Activated CD8-positive, alpha-beta memory T cell treated with anti-CD3 and anti-CD28 coated beads, Interleukin-2, amount 10 ng/mL, durations not matched to agents 7 days and 5 days (primary cell): ENCODE data around the gene KIF27. TPM values are rescaled to one million over a fixed set of nuclear protein-coding genes. Genes with fewer than 3 reads are reported as not detected.
"Not testable (repeated sequence)": the region's sequence is repeated elsewhere in the genome, so short reads cannot be mapped to it uniquely, and the experiment has no call there.

Experiments used
- ATAC-seq: fragments of 150-1000 bp; cut with Tn5 transposase; one replicate; pipeline ENCODE4 v1.10.0; 2021; ENCODE audit warnings: moderate library complexity
- CTCF ChIA-PET: fragments of 350-600 bp; sonication (Branson Sonifier 250); formaldehyde crosslinking; loops from one replicate; lab custom pipeline; 2021; ENCODE audit warnings: antibody characterized with exemption; lab: Charles Lee
- DNase-seq: peaks from one replicate; pipeline ENCODE4 v3.0.0-alpha.2; 2020
- H3K27ac Mint-ChIP-seq: one replicate; pipeline ENCODE4 v1.8.0; 2021; ENCODE audit warnings: mild to moderate bottlenecking, mixed read lengths
- H3K27me3 Mint-ChIP-seq: one replicate; pipeline ENCODE4 v1.8.0; 2021; ENCODE audit warnings: mixed read lengths
- H3K36me3 Mint-ChIP-seq: one replicate; pipeline ENCODE4 v1.8.0; 2021; ENCODE audit warnings: mild to moderate bottlenecking, mixed read lengths
- H3K4me1 Mint-ChIP-seq: one replicate; pipeline ENCODE4 v1.8.0; 2021; ENCODE audit warnings: mixed read lengths
- H3K4me3 Mint-ChIP-seq: one replicate; pipeline ENCODE4 v1.8.0; 2021; ENCODE audit warnings: mild to moderate bottlenecking, moderate library complexity, mixed read lengths
- H3K9me3 Mint-ChIP-seq: one replicate; pipeline ENCODE4 v1.8.0; 2022; ENCODE audit warnings: low read depth, mixed read lengths
- total RNA-seq, 2 experiments: library from RNA; stranded (reverse); gene quantifications; one replicate each; pipeline ENCODE4 v1.2.3, GENCODE V29; 2021

KIF27 gene
- total RNA-seq, 2 experiments from 2014 or later = 2.0 to 2.2 TPM

DNA sequence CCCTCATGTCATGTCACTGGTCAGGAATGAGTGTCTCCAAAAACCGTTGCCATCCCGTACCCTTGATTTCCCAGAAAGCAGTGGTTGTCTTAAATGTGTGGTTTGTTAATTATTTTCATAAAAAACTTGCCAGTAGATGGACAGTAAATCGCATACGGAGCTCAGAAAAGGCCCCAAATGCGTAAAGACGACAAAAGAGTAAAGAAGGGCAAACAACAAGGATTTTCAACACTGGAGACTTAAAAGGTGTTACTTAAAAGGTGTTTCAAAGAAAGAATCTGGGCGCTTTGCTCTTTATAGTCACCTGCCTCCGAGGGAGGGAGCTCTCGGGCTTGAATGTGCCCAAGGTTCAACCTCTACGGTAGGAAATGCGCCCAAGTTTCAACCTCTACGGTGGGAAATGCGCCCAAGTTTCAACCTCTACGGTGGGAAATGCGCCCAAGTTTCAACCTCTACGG is 734 bp downstream of the KIF27 start:
- ATAC-seq (peak; percentile 21), DNase-seq (no peak)
- no peaks in the 10 kb centered on the region for H3K27me3 Mint-ChIP-seq
- H3K4me3 Mint-ChIP-seq = peak overlapping the region; percentile 78
- CTCF ChIA-PET = interaction anchor here (0.7 to 2.5 kb wide), 15 partner anchors 10 to 374 kb away, joined by 3 to 11 read pairs (median 3); partner anchors contain the start of gene UBQLN1
- H3K36me3 Mint-ChIP-seq = no peaks in the 10 kb centered on the region
- H3K4me1 Mint-ChIP-seq = peaks cover 8% of the 10 kb centered on the region
- H3K27ac Mint-ChIP-seq = peak overlapping the region; percentile 86
- H3K9me3 Mint-ChIP-seq = no peaks in the 10 kb centered on the region

DNA sequence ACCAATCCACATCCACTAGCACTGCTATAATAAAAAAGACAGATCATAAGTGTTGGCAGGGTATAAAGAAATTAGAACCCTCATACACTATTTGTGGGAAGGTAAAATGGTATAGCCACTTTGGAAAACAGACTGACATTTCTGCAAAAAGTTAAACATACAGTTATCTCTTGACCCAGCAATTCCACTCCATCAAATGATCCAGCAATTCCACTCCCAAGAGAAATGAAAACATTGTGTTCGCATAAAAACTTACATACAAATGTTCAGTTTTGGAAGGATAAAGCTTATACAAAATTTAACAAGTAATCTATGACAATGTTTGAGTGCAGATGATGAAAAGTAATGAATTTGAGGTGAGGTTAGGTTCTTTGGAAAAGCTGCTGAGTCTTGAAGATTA is 2.1 kb downstream of the KIF27 start:
- no peak overlapping the region for H3K4me3 Mint-ChIP-seq
- H3K4me1 Mint-ChIP-seq = peaks cover 8% of the 10 kb centered on the region
- no peaks in the 10 kb centered on the region for H3K27me3 Mint-ChIP-seq
- ATAC-seq (no peak), DNase-seq (no peak)
- no peaks in the 10 kb centered on the region for H3K9me3 Mint-ChIP-seq
- H3K36me3 Mint-ChIP-seq = no peaks in the 10 kb centered on the region
- CTCF ChIA-PET = interaction anchor here (0.5 to 0.7 kb wide), 2 partner anchors 11 to 295 kb away, joined by 3 to 4 read pairs; no protein-coding TSS in a partner anchor
- no peak overlapping the region for H3K27ac Mint-ChIP-seq

DNA sequence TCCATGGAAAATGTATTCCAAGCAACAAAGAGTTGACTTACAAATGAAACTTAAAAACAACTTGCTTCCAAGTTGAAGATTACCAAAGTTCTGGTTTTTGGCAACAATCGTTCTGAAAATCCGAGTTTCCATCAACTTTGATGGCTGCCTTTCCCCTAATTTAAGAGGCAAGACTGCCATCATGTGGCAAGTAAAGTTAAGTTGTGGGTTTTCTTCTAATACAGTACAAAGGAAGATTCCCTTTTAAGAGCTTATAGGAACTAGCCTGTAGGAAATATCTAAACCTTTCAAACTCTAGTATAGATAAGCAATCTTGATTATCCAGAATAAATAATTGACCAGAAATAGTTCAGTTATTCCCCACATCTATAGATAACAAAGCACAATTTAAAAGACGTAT is 9.0 kb downstream of the KIF27 start:
- CTCF ChIA-PET = interaction anchor here (0.7 to 4.5 kb wide), 6 partner anchors 27 to 576 kb away, joined by 3 to 28 read pairs (median 3); no protein-coding TSS in a partner anchor
- H3K27me3 Mint-ChIP-seq, DNase-seq, H3K4me3 Mint-ChIP-seq, H3K36me3 Mint-ChIP-seq, H3K9me3 Mint-ChIP-seq, H3K27ac Mint-ChIP-seq, H3K4me1 Mint-ChIP-seq: not testable (repeated sequence)
- ATAC-seq = peak; percentile 61

DNA sequence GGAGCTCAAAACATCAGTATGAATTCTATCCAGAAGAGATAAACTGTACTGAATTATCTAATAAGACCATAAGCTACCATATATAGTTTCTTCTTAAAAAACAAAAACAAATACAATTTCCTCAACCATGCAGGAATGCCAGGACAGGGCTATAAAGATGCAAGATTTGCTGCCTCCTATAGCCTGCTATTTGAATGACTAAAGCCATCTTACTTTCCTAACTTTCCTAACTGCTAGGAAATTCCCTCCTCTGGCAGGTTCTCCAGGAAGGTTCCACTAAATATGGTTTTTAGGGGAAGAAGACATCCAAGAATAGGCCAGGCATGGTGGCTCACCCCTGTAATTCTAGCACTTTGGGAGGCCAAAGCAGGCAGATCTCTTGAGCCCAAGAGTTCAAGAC is 15.1 kb downstream of the KIF27 start:
- Mint-ChIP-seq H3K36me3 (no peaks in the 10 kb centered on the region), H3K27me3 (no peaks in the 10 kb centered on the region), H3K9me3 (no peaks in the 10 kb centered on the region), H3K27ac (no peak overlapping the region), H3K4me1 (no peaks in the 10 kb centered on the region), H3K4me3 (no peak overlapping the region)
- DNase-seq (no peak), ATAC-seq (no peak)
- CTCF ChIA-PET = interaction anchor here (0.6 kb wide), 1 partner anchor 285 kb away, joined by 5 read pairs; no protein-coding TSS in a partner anchor

DNA sequence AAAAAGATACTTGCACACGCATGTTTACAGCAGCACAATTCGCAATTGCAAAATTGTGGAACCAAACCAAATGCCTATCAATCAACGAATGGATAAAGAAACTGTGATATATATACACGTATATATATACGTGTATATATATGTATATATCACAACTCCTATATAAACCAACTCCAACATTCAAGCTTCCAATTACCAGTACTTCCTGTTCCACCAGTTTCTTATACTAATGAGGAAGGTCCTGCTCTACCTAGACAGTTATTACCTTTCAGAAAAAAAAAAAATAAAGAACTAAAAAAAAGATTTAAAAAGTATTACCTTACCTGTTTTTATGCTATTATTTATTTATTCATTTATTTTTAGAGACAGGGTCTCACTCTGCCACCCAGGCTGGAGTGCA is 20.6 kb downstream of the KIF27 start:
- H3K36me3 Mint-ChIP-seq, H3K27me3 Mint-ChIP-seq, ATAC-seq, CTCF ChIA-PET, DNase-seq, H3K4me3 Mint-ChIP-seq, H3K27ac Mint-ChIP-seq, H3K9me3 Mint-ChIP-seq, H3K4me1 Mint-ChIP-seq: not testable (repeated sequence)

DNA sequence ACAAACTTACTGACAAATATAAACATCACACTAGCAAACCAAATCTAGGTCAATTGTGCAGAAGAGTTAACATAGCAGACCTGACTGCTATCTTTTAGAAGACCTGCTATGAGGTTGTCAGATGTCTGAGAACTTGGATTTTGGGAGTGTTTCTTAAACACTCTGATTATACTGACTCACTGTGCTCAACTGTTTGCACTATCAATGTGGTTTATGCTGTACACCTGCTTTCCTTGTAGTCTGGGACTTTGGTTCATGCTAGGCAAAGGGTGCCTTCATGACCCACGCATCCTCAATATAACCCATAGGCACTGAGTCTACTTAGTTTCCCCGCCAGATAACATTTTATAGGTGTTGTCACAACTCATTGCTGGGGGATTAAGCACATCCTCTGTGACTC is 26.9 kb downstream of the KIF27 start:
- H3K4me1 Mint-ChIP-seq, DNase-seq, H3K9me3 Mint-ChIP-seq, ATAC-seq, H3K27me3 Mint-ChIP-seq, CTCF ChIA-PET, H3K36me3 Mint-ChIP-seq, H3K4me3 Mint-ChIP-seq, H3K27ac Mint-ChIP-seq: not testable (repeated sequence)

DNA sequence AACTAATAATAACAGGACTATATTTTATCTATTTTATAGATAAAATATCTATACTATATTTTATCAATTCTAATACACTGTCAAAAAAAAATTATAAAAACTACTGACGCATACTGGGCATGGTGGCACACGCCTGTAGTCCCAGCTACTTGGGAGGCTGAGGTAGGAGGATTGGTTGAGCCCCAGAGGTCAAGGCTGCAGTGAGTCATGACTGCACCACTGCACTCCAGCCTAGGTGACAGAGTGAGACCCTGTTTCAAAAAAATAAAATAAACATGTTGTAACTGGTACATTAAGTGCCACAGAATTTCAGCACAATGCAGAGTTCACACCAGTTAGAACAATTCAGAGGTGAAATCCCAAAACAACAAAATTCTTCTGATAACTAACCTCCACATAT is 34.7 kb downstream of the KIF27 start:
- H3K4me3 Mint-ChIP-seq, H3K27me3 Mint-ChIP-seq, H3K4me1 Mint-ChIP-seq, H3K36me3 Mint-ChIP-seq, H3K27ac Mint-ChIP-seq, H3K9me3 Mint-ChIP-seq, ATAC-seq, CTCF ChIA-PET, DNase-seq: not testable (repeated sequence)

DNA sequence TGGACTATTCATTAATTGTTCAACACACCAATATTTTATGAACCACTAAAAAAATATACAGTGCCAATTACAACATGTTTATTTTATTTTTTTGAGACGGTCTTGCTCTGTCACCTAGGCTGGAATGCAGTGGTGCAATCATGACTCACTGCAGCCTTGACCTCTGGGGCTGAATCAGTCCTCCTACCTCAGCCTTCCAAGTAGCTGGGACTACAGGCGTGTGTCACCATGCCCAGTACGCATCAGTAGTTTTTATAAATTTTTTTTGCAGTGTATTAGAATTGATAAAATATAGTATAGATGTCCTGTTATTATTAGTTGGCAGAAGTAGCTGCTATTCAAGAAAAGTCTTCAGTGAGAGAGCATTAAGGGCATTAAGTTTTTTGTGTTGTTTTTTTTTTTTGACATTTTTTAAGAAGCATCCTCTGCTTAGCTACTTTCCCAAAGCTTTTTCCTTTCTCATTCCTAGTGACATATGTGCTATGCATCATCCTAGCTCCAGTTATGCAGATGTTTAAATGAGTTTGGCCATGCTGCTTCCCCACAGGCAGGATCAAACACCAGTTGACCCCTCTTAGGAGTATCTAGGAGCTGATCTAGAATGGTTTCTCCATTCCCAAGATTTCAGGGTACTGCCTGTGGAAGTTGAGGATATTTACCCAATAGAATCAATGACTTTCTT is 35.5 kb downstream of the KIF27 start:
- not testable (repeated sequence) for H3K9me3 Mint-ChIP-seq, DNase-seq, H3K4me3 Mint-ChIP-seq, H3K27ac Mint-ChIP-seq, H3K27me3 Mint-ChIP-seq, H3K36me3 Mint-ChIP-seq, H3K4me1 Mint-ChIP-seq, ATAC-seq
- CTCF ChIA-PET = interaction anchor here (0.6 to 1.2 kb wide), 2 partner anchors 27 to 455 kb away, joined by 3 to 4 read pairs; partner anchors contain the start of gene SLC28A3

DNA sequence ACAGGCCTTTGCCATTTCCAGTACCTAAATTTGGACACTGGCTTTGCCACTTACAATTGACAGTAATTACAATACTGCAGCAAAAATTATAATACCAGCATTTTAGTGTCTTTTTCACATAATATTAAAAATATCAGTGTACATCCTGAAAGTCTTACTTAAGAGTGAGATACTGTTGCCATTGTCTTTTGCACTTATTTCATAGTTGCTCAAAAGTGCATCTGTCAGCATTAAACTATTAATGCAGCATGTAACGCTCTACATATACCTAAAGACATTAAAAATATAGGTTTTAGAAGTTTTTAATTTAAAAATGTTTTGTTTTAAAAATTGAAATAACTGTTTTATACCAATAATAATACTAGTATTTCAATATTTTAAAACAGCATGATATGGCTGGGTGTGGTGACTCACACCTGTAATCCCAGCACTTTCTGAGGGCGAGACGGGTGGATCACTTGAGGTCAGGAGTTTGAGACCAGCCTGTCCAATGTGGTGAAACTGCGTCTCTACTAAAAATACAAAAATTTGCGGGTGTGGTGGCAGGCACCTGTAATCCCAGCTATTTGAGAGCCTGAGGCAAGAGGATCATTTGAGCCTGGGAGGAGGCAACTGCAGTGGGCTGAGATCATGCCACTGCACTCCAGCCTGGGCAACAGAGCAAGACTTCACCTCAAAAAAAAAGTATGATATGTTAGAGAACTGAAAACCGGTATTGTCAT is 39.4 kb downstream of the KIF27 start:
- H3K9me3 Mint-ChIP-seq, H3K27ac Mint-ChIP-seq, CTCF ChIA-PET, H3K4me1 Mint-ChIP-seq, DNase-seq, ATAC-seq, H3K27me3 Mint-ChIP-seq, H3K4me3 Mint-ChIP-seq, H3K36me3 Mint-ChIP-seq: not testable (repeated sequence)

DNA sequence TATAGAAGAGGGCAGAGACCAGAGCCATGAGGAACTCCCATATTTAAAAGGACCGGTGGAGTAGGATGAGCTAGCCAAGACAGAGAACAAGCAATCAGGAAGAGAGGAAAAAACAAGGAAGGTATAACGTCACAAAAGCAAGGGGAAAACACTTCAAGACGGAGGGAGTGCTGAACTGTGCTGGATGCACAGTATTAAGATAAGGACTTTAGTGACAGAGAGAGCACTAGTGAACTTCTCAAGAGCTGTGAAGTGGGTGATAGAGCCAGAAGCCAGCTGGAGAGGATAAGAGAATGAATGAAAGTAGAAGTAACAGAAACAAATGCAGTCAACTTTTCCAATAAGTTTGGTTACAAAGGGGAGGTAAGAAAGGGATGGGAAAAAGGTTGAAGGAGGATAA is 45.7 kb downstream of the KIF27 start:
- H3K9me3 Mint-ChIP-seq, ATAC-seq, H3K4me1 Mint-ChIP-seq, H3K27ac Mint-ChIP-seq, CTCF ChIA-PET, H3K36me3 Mint-ChIP-seq, H3K4me3 Mint-ChIP-seq, H3K27me3 Mint-ChIP-seq, DNase-seq: not testable (repeated sequence)

DNA sequence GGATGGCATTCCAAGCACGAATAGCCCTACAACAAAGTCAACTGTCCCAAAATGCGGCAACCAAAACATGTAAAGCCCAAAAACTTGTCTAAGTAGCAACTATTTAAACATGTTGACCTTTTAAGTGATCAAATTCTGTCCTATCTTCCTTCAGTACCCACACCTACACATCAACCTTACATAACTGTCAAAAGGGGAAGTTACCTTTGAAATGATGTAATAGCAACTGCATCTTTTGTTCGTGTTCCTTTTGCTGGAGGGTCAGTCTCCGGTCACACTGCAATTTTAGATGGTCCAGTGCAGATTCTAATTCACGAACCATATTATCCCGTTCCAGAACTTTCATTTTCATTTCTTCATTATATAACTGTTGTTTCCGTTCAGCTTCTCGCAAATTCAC is 71.3 kb downstream of the KIF27 start:
- H3K4me1 Mint-ChIP-seq, H3K27me3 Mint-ChIP-seq, CTCF ChIA-PET, H3K36me3 Mint-ChIP-seq, H3K4me3 Mint-ChIP-seq, H3K9me3 Mint-ChIP-seq, H3K27ac Mint-ChIP-seq, DNase-seq, ATAC-seq: not testable (repeated sequence)

DNA sequence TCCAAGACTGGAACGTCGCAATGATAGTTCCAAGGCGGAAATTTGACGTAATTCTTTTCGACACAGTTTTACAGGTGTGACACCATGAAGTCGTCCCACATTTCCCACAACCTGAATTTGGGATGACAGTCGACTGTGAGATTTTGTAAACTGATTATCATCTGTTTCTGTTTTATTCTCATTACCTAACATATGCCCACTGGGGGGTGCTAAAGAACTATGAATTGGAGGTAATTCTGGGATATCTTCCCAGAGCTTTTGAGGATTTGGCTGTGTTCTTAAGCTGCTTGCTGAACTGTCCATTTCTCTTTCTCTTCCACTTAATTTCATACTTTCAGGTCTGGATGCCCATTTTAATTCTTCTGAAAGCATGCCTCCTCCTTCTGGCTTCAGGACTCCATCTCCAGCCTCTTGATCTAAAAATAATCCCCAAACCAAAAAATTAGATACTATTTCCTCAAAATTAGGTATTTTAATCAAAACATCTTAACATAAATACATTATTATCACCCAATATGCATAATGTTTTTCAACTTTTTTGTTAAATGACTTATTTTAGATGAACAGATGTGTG is 84.1 kb downstream of the KIF27 start:
- ATAC-seq, H3K27me3 Mint-ChIP-seq, H3K9me3 Mint-ChIP-seq, H3K27ac Mint-ChIP-seq, DNase-seq, H3K36me3 Mint-ChIP-seq, H3K4me1 Mint-ChIP-seq, CTCF ChIA-PET, H3K4me3 Mint-ChIP-seq: not testable (repeated sequence)

DNA sequence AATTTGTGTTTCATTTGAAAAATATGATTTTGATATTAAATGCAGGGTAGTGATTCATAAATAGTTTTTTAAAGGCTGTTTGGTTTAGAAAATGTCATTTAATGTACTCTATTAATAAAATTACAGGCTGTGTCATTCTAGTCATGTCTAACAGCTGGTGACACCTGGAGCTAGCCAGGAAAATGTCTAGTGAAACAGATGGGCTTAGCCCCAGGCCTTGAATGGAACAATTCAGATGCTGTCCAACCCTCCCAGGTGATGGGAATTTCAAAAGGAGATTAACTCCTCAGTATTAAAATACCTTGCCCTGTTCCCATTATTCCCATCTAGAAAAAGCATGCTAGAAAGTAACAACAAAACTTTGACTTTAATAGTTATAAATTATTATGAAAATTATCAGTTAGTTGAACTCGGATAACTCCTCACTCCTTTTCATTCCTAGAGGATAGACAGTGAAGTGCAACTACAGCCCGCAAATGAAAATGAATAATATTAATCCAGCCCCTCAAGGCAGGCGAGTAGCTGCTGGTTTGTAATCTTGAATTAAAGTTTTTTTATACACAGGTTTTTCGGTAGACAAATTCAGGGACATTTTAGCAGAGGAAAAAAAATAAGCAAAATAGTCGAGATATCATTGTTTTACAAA is 90.7 kb downstream of the KIF27 start:
- H3K27me3 Mint-ChIP-seq = peaks cover 19% of the 10 kb centered on the region
- CTCF ChIA-PET, H3K4me3 Mint-ChIP-seq, H3K27ac Mint-ChIP-seq, H3K36me3 Mint-ChIP-seq, DNase-seq, H3K4me1 Mint-ChIP-seq, H3K9me3 Mint-ChIP-seq, ATAC-seq: not testable (repeated sequence)
